Measurements from ENCODE around the gene SEPTIN8. TPM values are rescaled to one million over a fixed set of nuclear protein-coding genes. Genes with fewer than 3 reads are reported as not detected.

SEPTIN8 gene
- total RNA-seq, 1 donor from 2014 or later = 127 TPM

DNA sequence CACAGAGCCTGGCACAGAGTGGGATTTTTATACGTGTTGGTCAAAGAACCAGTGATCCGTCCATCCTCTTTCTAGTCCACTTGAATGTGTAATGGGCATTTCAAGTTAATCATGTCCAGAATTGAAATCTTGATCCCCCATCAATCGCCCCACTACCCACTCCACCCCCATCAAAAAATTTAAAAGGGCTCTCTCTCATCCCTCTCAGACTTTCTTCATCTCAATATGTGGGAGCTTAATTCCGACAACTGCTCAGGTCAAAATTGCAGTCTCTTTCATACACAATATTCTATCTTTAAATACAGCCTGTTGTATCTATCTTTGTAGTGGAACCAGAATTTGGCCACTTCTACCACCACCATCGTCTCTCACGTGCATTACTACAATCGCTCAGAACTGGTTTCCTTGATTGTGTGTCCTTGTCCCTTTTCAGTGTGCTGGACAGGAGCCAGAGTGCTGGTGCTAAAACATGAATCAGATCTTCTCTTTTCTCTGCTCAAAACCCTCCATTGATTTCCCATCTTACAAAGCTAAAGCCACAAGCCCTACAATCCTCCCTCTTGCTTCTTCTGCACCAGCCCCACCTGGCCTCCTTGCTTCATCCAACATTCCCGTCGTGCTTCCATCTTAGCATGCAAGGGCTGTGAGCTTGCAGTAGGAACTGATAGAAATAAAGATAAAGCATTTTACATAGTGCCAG is 38.9 kb downstream of the SEPTIN8 start:
- Mint-ChIP-seq H3K27ac (ENCODE audit: unreplicated experiment) (no peak overlapping the region), H3K27me3 (ENCODE audit: low read depth) (peaks cover 3% of the 10 kb centered on the region), H3K9me3 (ENCODE audit: low read depth) (no peaks in the 10 kb centered on the region), H3K36me3 (ENCODE audit: low read depth) (peaks cover 3% of the 10 kb centered on the region), H3K4me3 (ENCODE audit: unreplicated experiment) (peak overlapping the region; percentile 81), H3K4me1 (ENCODE audit: low read depth) (peaks cover 23% of the 10 kb centered on the region)
- DNase-seq (ENCODE audit: low spot score) = no peak
- TF ChIP-seq, protein P1, sequence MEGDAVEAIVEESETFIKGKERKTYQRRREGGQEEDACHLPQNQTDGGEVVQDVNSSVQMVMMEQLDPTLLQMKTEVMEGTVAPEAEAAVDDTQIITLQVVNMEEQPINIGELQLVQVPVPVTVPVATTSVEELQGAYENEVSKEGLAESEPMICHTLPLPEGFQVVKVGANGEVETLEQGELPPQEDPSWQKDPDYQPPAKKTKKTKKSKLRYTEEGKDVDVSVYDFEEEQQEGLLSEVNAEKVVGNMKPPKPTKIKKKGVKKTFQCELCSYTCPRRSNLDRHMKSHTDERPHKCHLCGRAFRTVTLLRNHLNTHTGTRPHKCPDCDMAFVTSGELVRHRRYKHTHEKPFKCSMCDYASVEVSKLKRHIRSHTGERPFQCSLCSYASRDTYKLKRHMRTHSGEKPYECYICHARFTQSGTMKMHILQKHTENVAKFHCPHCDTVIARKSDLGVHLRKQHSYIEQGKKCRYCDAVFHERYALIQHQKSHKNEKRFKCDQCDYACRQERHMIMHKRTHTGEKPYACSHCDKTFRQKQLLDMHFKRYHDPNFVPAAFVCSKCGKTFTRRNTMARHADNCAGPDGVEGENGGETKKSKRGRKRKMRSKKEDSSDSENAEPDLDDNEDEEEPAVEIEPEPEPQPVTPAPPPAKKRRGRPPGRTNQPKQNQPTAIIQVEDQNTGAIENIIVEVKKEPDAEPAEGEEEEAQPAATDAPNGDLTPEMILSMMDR (IDR thresholded peaks at IDR 0.05) = no peak

DNA sequence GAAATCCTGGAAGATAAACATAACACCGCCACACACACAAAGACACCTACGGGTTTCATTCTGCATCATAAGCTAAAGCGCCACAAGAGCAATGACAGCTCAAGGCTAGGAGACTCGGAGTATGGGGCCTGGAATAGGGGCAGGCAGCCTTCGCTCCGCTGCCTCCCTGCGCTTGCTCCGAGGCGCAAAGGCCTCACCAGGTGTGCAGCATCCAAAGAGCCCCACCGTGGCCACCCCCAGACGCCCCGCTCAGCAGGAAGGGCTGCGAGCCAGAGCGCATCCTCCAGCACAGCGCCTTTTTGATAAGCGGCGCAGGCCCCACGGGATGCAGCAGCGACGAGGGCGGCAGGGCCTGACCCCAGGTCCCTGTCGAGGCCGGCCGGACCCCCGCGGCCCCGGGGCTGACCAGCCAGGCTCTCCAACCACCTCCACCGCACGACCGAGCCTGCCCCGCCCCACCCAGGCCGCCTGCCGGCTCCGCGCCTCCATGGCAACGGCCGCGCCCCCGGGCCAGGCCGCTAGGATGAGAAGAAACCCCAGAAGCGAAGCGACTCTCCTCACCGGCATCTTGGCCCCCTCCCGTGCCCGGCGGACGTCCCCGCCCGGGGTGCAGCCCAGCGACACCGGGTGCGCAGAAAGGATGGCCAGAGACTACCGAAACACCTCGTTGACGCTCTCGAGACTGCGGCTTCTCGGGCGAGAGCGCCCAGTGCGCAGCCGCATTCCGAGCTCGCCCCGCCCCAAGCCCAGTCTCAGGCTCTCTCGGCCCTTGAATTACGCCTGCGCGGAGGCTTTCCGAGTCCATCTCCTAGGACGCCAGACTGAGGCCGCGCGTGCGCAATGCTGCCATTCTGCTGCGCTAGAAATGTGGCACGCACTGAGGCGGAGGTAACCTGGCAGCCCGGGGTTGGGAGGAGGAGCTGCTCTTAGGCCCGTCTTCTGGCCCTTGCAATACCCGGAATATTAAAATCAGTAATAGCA is 39.9 kb downstream of the SEPTIN8 start, which contains the start of gene KIF3A:
KIF3A (minus strand) TSS at position 694 of the 981 bp plus-strand sequence; CDS start at position 567, 127 bp downstream.
- peaks cover 23% of the 10 kb centered on the region for H3K4me1 Mint-ChIP-seq (ENCODE audit: low read depth)
- TF ChIP-seq, protein P1 (IDR thresholded peaks at IDR 0.05) = peak; percentile 43
- peaks cover 3% of the 10 kb centered on the region for H3K36me3 Mint-ChIP-seq (ENCODE audit: low read depth)
- peaks cover 3% of the 10 kb centered on the region for H3K27me3 Mint-ChIP-seq (ENCODE audit: low read depth)
- peak; percentile 98 for DNase-seq (ENCODE audit: low spot score)
- peak within 1 kb of the TSS; percentile 81 for H3K4me3 Mint-ChIP-seq (ENCODE audit: unreplicated experiment)
- peak within 1 kb of the TSS; percentile 76 for H3K27ac Mint-ChIP-seq (ENCODE audit: unreplicated experiment)
- H3K9me3 Mint-ChIP-seq (ENCODE audit: low read depth) = no peaks in the 10 kb centered on the region

DNA sequence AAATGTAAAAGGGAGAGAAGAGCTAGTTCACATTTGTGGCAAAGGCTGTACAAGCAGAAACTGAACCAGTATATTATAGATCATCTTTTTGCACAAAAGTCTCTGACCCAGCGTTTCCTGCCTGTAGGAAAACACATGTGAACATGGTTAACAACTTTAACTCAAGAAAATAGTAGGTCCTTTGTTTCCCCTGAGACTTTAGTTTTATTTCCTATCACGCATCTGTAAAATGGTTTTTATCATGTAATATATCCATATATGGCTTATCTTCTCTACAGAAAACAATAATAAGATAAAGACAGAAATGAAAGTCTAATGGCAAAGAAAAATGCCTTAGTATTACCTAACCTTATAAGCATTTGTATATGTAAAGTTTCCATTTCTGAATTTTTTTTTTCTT is 42.4 kb downstream of the SEPTIN8 start:
- no peak overlapping the region for H3K4me3 Mint-ChIP-seq (ENCODE audit: unreplicated experiment)
- H3K9me3 Mint-ChIP-seq (ENCODE audit: low read depth) = no peaks in the 10 kb centered on the region
- no peak overlapping the region for H3K27ac Mint-ChIP-seq (ENCODE audit: unreplicated experiment)

DNA sequence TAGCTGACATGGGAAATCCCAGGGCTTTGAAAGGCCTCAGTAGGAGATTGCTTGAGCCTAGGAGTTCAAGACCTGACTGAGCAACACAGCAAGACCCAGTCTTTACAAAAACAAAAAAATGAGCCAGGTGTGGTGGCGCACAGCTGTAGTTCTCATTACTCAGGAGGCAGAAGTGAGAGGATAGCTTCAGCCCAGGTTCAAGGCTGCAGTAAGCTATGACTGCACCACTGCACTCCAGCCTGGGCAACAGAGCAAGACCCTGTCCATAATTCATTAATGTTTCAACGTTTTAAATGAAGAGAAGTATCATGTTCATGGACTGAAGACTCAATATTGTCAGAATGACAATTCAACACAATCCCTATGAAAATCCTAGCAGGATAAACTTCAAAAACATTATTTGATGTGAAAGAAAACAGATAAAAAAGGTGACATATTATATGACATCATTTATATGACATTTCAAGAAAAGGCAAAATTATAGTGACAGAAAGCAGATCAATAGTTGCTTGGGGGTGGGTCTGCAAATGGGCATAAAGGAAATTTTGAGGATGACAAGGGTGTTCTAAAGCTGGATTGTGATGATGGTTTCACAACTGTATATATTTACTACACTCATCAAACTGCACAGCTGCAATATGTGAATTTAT is 43.4 kb downstream of the SEPTIN8 start:
- peaks cover 7% of the 10 kb centered on the region for H3K36me3 Mint-ChIP-seq (ENCODE audit: low read depth)
- H3K9me3 Mint-ChIP-seq (ENCODE audit: low read depth) = no peaks in the 10 kb centered on the region
- TF ChIP-seq, protein P1 (IDR thresholded peaks at IDR 0.05) = no peak
- H3K27me3 Mint-ChIP-seq (ENCODE audit: low read depth) = no peaks in the 10 kb centered on the region
- DNase-seq (ENCODE audit: low spot score) = no peak
- no peak overlapping the region for H3K27ac Mint-ChIP-seq (ENCODE audit: unreplicated experiment)
- H3K4me1 Mint-ChIP-seq (ENCODE audit: low read depth) = peaks cover 23% of the 10 kb centered on the region
- H3K4me3 Mint-ChIP-seq (ENCODE audit: unreplicated experiment) = no peak overlapping the region

More for the DNA sequence above, 42.4 kb downstream of the SEPTIN8 start:
- DNase-seq (ENCODE audit: low spot score) = no peak
- Mint-ChIP-seq H3K27me3 (ENCODE audit: low read depth) (no peaks in the 10 kb centered on the region), H3K36me3 (ENCODE audit: low read depth) (peaks cover 4% of the 10 kb centered on the region), H3K4me1 (ENCODE audit: low read depth) (peaks cover 23% of the 10 kb centered on the region)
- TF ChIP-seq, protein P1 (IDR thresholded peaks at IDR 0.05) = no peak

DNA sequence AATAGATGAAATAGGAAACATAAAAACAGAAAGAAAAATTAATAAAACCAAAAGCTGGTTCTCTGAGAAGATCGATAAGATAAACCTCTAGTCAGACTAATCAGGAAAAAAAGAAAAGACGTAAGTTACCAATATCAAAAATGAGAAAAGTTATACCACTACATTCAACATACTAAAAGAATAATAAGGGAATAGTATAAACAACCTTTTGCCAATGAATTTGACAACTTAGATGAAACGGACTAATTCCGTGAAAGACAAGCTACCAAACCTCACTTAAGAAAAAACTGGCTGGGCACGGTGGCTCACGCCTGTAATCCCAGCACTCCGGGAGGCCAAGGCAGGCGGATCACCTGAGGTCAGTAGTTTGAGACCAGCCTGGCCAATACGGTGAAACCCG is 47.1 kb downstream of the SEPTIN8 start:
- Mint-ChIP-seq H3K36me3 (ENCODE audit: low read depth) (peaks cover 10% of the 10 kb centered on the region), H3K4me3 (ENCODE audit: unreplicated experiment) (no peak overlapping the region), H3K27ac (ENCODE audit: unreplicated experiment) (no peak overlapping the region), H3K9me3 (ENCODE audit: low read depth) (no peaks in the 10 kb centered on the region), H3K27me3 (ENCODE audit: low read depth) (no peaks in the 10 kb centered on the region), H3K4me1 (ENCODE audit: low read depth) (no peaks in the 10 kb centered on the region)
- TF ChIP-seq, protein P1 (IDR thresholded peaks at IDR 0.05) = no peak
- no peak for DNase-seq (ENCODE audit: low spot score)
